HFF-Myc (cell line): ENCODE results near the gene PTGES3.
"Not testable (repeated sequence)": the region's sequence is repeated elsewhere in the genome, so short reads cannot be mapped to it uniquely, and the experiment has no call there.

Experiments
- DNase-seq: peaks from one replicate; pipeline ENCODE4 v3.0.0-alpha.2; 2011; ENCODE audit warnings: low read depth; ENCODE audit errors: extremely low read depth
- H3K4me3 ChIP-seq: replicated peaks from 2 replicates; pipeline ENCODE4 v1.5.1; 2011; ENCODE audit warnings: low read depth, mild to moderate bottlenecking, control low read depth, low read length
- TF ChIP-seq, protein P1 (sequence below): IDR thresholded peaks from 2 replicates; pipeline ENCODE4 v1.5.1; 2012; ENCODE audit warnings: mild to moderate bottlenecking, low read depth, low read length, control low read depth; ENCODE audit errors: missing control alignments

PTGES3 gene, protein sequence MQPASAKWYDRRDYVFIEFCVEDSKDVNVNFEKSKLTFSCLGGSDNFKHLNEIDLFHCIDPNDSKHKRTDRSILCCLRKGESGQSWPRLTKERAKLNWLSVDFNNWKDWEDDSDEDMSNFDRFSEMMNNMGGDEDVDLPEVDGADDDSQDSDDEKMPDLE

DNA sequence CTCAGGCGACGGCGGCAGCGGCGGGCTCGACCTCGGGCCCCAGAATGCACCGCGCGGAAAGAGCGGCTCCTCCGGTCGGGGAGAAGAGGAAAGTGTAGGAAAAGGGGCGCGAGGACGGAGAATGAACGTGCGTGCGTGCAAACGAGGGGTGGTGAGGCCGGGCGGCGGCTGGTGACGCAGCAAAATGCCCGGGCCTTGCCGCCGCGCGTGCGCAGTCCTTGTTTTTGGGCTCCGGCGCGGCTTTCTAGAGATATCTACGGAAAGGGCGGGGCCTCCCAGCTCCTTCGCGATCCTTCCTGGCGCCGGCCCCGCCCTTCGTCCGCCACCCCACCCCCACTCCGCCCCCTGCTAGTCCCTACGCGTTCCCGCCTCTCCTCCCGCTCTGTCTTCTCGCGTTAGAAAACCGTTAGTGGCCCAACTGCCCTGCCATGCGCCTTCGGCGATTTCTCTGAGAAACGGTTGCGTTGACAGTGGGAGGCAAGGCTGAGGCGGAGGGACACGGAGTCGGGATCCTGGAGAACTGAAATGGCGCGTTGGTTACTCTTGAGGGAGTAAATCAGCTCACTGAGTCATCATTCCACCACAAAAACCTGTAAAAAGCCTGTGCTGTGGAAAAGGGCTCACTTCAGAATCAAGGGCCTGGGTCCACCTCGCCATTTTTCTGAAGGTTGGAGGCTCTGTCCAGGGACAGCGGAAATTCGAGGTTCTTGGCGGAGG lies at the start of gene PTGES3:
Gene PTGES3 (minus strand): TSS at position 156 of the 717 bp plus-strand sequence. CDS start 285 bp downstream, outside the sequence.
- peak within 1 kb of the TSS; percentile 97 for H3K4me3 ChIP-seq
- DNase-seq: peak; percentile 90
- TF ChIP-seq, protein P1, sequence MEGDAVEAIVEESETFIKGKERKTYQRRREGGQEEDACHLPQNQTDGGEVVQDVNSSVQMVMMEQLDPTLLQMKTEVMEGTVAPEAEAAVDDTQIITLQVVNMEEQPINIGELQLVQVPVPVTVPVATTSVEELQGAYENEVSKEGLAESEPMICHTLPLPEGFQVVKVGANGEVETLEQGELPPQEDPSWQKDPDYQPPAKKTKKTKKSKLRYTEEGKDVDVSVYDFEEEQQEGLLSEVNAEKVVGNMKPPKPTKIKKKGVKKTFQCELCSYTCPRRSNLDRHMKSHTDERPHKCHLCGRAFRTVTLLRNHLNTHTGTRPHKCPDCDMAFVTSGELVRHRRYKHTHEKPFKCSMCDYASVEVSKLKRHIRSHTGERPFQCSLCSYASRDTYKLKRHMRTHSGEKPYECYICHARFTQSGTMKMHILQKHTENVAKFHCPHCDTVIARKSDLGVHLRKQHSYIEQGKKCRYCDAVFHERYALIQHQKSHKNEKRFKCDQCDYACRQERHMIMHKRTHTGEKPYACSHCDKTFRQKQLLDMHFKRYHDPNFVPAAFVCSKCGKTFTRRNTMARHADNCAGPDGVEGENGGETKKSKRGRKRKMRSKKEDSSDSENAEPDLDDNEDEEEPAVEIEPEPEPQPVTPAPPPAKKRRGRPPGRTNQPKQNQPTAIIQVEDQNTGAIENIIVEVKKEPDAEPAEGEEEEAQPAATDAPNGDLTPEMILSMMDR: no peak

GRCh38 chr12:56728139-56728861 lies 40.2 kb upstream of the PTGES3 start:
- DNase-seq: no peak
- TF ChIP-seq, protein P1: no peak
- no peak overlapping the region for H3K4me3 ChIP-seq

DNA sequence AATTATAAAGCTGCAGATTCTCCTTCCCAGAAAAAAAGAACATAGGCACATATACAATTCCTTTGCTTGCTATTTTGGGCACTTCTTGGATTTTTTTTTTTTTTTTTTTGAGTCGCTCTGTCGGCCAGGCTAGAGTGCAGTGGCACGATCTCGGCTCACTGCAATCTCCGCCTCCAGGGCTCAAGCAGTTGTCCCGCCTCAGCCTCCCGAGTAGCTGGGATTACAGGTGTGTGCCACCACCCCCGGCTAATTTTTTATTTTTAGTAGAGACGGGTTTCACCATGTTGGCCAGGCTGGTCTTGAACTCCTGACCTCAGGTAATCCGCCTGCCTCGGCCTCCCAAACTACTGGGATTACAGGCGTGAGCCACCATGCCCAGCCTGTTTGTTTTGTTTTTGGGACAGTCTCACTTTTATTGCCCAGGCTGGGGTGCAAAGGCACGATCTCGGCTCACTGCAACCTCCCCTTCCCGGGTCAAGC lies 38.2 kb upstream of the PTGES3 start:
- H3K4me3 ChIP-seq, DNase-seq: not testable (repeated sequence)

DNA sequence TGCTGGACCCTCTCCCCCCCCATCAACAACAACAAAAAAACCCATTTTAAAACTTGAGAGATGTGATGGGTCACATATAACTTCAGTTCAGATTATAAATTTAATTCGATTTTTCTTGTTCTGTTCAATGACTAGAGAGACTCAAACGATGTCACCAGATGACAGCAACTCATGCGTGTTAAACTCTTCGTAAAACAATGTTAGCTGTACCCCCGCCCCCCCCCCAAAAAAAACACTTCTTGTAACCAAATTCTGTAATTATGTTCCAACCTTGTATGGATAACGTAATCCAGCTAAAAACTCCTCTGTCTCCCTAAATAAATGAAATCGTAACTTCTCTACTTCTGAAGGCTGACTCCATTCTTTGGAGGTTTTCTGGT lies 37.6 kb upstream of the PTGES3 start:
- TF ChIP-seq, protein P1: no peak
- H3K4me3 ChIP-seq: peak overlapping the region; percentile 95
- DNase-seq: no peak

DNA sequence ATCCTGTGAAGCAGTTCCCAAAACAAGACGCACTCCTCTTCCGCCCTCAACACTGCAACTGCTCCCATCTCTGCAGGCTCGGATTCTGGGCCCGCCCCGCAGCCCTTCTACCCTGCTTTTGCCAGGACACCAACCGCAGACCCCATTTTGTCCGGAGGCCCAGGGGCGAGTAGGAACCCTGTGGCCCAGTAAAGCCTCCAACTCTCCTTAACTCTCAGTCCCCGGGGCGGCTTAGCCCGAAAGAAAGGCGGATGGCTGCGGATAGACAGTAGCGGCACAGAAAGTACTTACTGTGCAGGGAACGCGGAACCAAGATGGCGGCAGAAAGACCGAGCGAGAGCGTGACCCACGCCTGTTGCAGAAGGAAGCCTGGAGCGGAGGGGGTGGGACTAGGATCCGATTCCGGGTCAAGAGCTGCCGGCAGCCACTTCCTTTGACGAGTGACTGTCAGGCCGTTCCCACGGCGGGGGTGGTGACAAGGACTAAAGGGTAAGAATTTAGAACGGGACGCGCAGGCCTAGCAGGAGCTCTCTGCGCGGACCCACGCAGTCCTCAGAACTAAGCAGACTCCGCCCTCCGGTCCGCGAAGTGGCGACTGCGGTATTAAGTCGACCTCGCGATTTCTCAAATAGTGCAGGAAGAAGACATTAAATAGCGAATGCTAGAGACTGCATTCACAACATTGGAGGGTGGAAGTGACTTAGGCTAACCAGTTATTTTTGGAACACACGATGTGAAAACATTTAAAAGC lies 37.1 kb upstream of the PTGES3 start, which contains the start of gene NACA:
Gene NACA (minus strand): TSS at position 328 of the 751 bp plus-strand sequence. CDS start 778 bp downstream, outside the sequence.
- H3K4me3 ChIP-seq: peak within 1 kb of the TSS; percentile 95
- TF ChIP-seq, protein P1: no peak
- DNase-seq: peak; percentile 85

DNA sequence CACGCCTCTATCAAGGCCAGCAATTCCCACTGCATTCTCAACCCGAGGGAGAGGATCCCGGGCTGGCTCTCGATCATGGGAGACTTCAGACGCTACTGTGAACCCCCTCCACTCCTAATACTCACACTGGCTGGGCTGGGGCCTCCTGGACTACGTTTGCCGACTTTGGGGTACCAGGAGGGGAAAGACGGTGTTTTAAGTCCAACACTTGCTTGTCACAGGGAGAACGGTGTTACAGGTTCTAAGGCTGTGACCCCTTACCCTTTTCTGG lies 36.6 kb upstream of the PTGES3 start:
- DNase-seq: no peak
- H3K4me3 ChIP-seq: peak overlapping the region; percentile 95
- TF ChIP-seq, protein P1: no peak
